H1 (cell line): ENCODE measurements around the gene VPS9D1. TPM values are rescaled to one million over a fixed set of nuclear protein-coding genes. Genes with fewer than 3 reads are reported as not detected.
"Not testable (repeated sequence)": the region's sequence is repeated elsewhere in the genome, so short reads cannot be mapped to it uniquely, and the experiment has no call there.

ENCODE experiments used
- CTCF ChIA-PET: fragments of 300-600 bp; sonication (Branson Sonifier 250); formaldehyde crosslinking; loops from one replicate; lab custom pipeline; 2021; ENCODE audit not compliant: partially characterized antibody; lab: Charles Lee
- POLR2A ChIA-PET: fragments of 300-600 bp; sonication (Branson Sonifier 250); formaldehyde crosslinking; loops from one replicate; lab custom pipeline; 2021; ENCODE audit warnings: inconsistent platforms; ENCODE audit not compliant: partially characterized antibody; lab: Charles Lee
- DNase-seq, 2 experiments: peaks; one replicate each; pipeline versions ENCODE4 v3.0.0 to v3.0.0-alpha.2; 2010 to 2022; ENCODE audit warnings: low spot score in 2 of 2, low read depth in 1 of 2, mixed read lengths in 1 of 2
- FAIRE-seq: peaks from 2 replicates; lab custom pipeline; 2011; peaks lifted over from hg19 to GRCh38; lab: Jason Lieb, UNC
- H2AFZ ChIP-seq: 2 replicates; pipeline ENCODE4 v1.8.1; 2012; ENCODE audit warnings: low read length, inconsistent platforms
- H2AK5ac ChIP-seq: 2 replicates; pipeline ENCODE4 v1.6.1; 2013; ENCODE audit warnings: low read depth, low read length
- H2BK120ac ChIP-seq: replicated peaks from 2 replicates; pipeline ENCODE3; 2013; ENCODE audit warnings: low read depth, low read length, inconsistent platforms
- H2BK12ac ChIP-seq: 2 replicates; pipeline ENCODE4 v1.6.1; 2013; ENCODE audit warnings: low read depth, low read length
- H2BK15ac ChIP-seq: 2 replicates; pipeline ENCODE4 v1.6.1; 2013; ENCODE audit warnings: low read length
- H2BK20ac ChIP-seq: 2 replicates; pipeline ENCODE4 v1.6.1; 2013; ENCODE audit warnings: low read length
- H2BK5ac ChIP-seq: 2 replicates; pipeline ENCODE4 v1.6.1; 2013; ENCODE audit warnings: low read depth, low read length
- H3K14ac ChIP-seq: 2 replicates; pipeline ENCODE4 v1.6.1; 2013; ENCODE audit warnings: inconsistent platforms; ENCODE audit not compliant: insufficient read length
- H3K18ac ChIP-seq: 2 replicates; pipeline ENCODE4 v1.6.1; 2013; ENCODE audit warnings: low read length; ENCODE audit errors: extremely low read depth
- H3K23ac ChIP-seq: 2 replicates; pipeline ENCODE4 v1.6.1; 2013; ENCODE audit warnings: inconsistent platforms; ENCODE audit not compliant: insufficient read length
- H3K23me2 ChIP-seq: 2 replicates; pipeline ENCODE4 v1.6.1; 2013; ENCODE audit warnings: low read depth, low read length
- H3K27ac ChIP-seq: 2 replicates; pipeline ENCODE4 v1.6.1; 2011; ENCODE audit warnings: low read depth, low read length, inconsistent platforms
- H3K27me3 ChIP-seq, 4 experiments: replicated peaks in 1 of 4; 1 replicate in 1 of 4; 2 replicates in 3 of 4; pipeline versions ENCODE4 v1.6.1 to v1.8.1; 2011 to 2013; ENCODE audit warnings: low read length in 3 of 4, mild to moderate bottlenecking in 3 of 4, inconsistent platforms in 2 of 4, mixed read lengths in 2 of 4, moderate library complexity in 1 of 4; ENCODE audit not compliant: control insufficient read depth in 3 of 4, insufficient read depth in 3 of 4; ENCODE audit errors: extremely low read depth in 1 of 4
- H3K36me3 ChIP-seq, 4 experiments: 2 replicates each; pipeline versions ENCODE4 v1.6.1 to v1.8.1; 2011 to 2013; ENCODE audit warnings: mild to moderate bottlenecking in 4 of 4, low read length in 3 of 4, moderate library complexity in 2 of 4, control low read depth in 1 of 4, inconsistent platforms in 1 of 4; ENCODE audit not compliant: insufficient read depth in 4 of 4, control insufficient read depth in 2 of 4
- H3K4ac ChIP-seq: replicated peaks from 2 replicates; pipeline ENCODE3; 2013; ENCODE audit warnings: low read length, low read depth, mixed read lengths, inconsistent platforms; ENCODE audit not compliant: insufficient read length
- H3K4me1 ChIP-seq, 4 experiments: replicated peaks in 1 of 4; 1 replicate in 1 of 4; 2 replicates in 3 of 4; pipeline versions ENCODE4 v1.6.1 to v1.8.1; 2011 to 2013; ENCODE audit warnings: low read length in 3 of 4, inconsistent platforms in 2 of 4, mixed read lengths in 1 of 4; ENCODE audit not compliant: insufficient read depth in 4 of 4, control insufficient read depth in 3 of 4
- H3K4me2 ChIP-seq, 2 experiments: 2 replicates each; pipeline versions ENCODE4 v1.6.1 to v1.8.1; 2011 to 2013; ENCODE audit warnings: low read depth in 2 of 2, low read length in 2 of 2, control low read depth in 1 of 2, inconsistent platforms in 1 of 2, mild to moderate bottlenecking in 1 of 2; ENCODE audit not compliant: insufficient read depth in 1 of 2
- H3K4me3 ChIP-seq, 4 experiments: fragments of 200-600, 300-600 bp in 1 of 4; sonication (generic), shearing (Covaris generic), sonication (Bioruptor Twin) in 1 of 4; 2 replicates each; pipeline versions ENCODE4 v1.5.1 to v1.8.1; 2011 to 2016; ENCODE audit warnings: low read length in 4 of 4, low read depth in 3 of 4, control low read depth in 2 of 4, inconsistent platforms in 2 of 4, mild to moderate bottlenecking in 2 of 4, mixed read lengths in 1 of 4, moderate library complexity in 1 of 4; ENCODE audit not compliant: insufficient read depth in 2 of 4; ENCODE audit errors: extremely low read depth in 1 of 4
- H3K56ac ChIP-seq: replicated peaks from 2 replicates; pipeline ENCODE3; 2013; ENCODE audit warnings: low read depth, mild to moderate bottlenecking, mixed read lengths, low read length, inconsistent platforms; ENCODE audit not compliant: insufficient read length
- H3K79me1 ChIP-seq: 2 replicates; pipeline ENCODE4 v1.6.1; 2013; ENCODE audit warnings: low read depth, low read length, control low read depth
- H3K79me2 ChIP-seq, 2 experiments: 2 replicates each; pipeline versions ENCODE4 v1.6.1 to v1.8.1; 2012 to 2013; ENCODE audit warnings: low read length in 2 of 2, mild to moderate bottlenecking in 2 of 2, inconsistent platforms in 1 of 2; ENCODE audit not compliant: insufficient read depth in 2 of 2, control insufficient read depth in 1 of 2
- H3K9ac ChIP-seq, 4 experiments: replicated peaks in 1 of 4; 1 replicate in 1 of 4; 2 replicates in 3 of 4; pipeline versions ENCODE4 v1.6.1 to v1.8.1; 2011 to 2013; ENCODE audit warnings: low read depth in 3 of 4, low read length in 3 of 4, control low read depth in 2 of 4, mild to moderate bottlenecking in 2 of 4, moderate library complexity in 2 of 4, inconsistent platforms in 1 of 4; ENCODE audit errors: extremely low read depth in 1 of 4
- H3K9me3 ChIP-seq, 2 experiments: 2 replicates each; pipeline versions ENCODE4 v1.6.1 to v1.8.1; 2012 to 2013; ENCODE audit warnings: mild to moderate bottlenecking in 2 of 2, moderate library complexity in 2 of 2, control low read depth in 1 of 2, inconsistent platforms in 1 of 2, low read depth in 1 of 2, low read length in 1 of 2, mixed read lengths in 1 of 2; ENCODE audit not compliant: insufficient read depth in 2 of 2
- H4K20me1 ChIP-seq, 2 experiments: replicated peaks in 1 of 2; 2 replicates each; pipeline versions ENCODE3 to v1.8.1; 2011 to 2013; ENCODE audit warnings: inconsistent platforms in 2 of 2, low read length in 2 of 2, mild to moderate bottlenecking in 1 of 2; ENCODE audit not compliant: insufficient read depth in 2 of 2, control insufficient read depth in 1 of 2
- H4K5ac ChIP-seq: 2 replicates; pipeline ENCODE4 v1.6.1; 2013; ENCODE audit warnings: low read length, low read depth, mixed read lengths, inconsistent platforms; ENCODE audit not compliant: insufficient read length
- H4K8ac ChIP-seq: 2 replicates; pipeline ENCODE4 v1.8.0; 2013; ENCODE audit warnings: mild to moderate bottlenecking, moderate library complexity, low read length, inconsistent platforms; ENCODE audit not compliant: insufficient read depth; ENCODE audit errors: extremely low read depth
- H4K91ac ChIP-seq: replicated peaks from 2 replicates; pipeline ENCODE3; 2013; ENCODE audit warnings: low read length, mixed read lengths, inconsistent platforms; ENCODE audit not compliant: insufficient read length
- WGBS, 2 experiments: shearing (Covaris generic) in 1 of 2; methylation state at CpG; one replicate each; pipeline versions ENCODE4 v1.1.6 to v1.1.7; 2013 to 2015; ENCODE audit warnings: low lambda C conversion rate in 2 of 2, mixed read lengths in 2 of 2, inconsistent platforms in 1 of 2, low coverage in 1 of 2, missing lambda C conversion rate in 1 of 2; ENCODE audit not compliant: insufficient replicate concordance in 2 of 2, insufficient coverage in 1 of 2, insufficient read length in 1 of 2; ENCODE audit errors: extremely low coverage in 1 of 2, missing lambda C conversion rate in 1 of 2; 5-methylcytosine and 5-hydroxymethylcytosine counted together
- polyA plus RNA-seq, 7 experiments: library from polyadenylated mRNA; depleted of rRNA in 3 of 7; stranded (reverse) in 5 of 7; unstranded in 2 of 7; fragments of >200 nt in 5 of 7; fragments of 200-250 nt in 2 of 7; gene quantifications; 1 replicate in 5 of 7; 2 replicates in 1 of 7; 4 replicates in 1 of 7; pipeline versions ENCODE4 v1.2.1 to v1.2.3, GENCODE V29; 2011 to 2013; ENCODE audit warnings: missing spikeins in 2 of 7, mixed read lengths in 2 of 7
- total RNA-seq: library from RNA; stranded (reverse); fragmentation: NEBNext Ultra II Directional; extraction: Animal tissue kit (Norgen Biotek cat#: 25700); gene quantifications from 2 replicates; pipeline ENCODE4 v1.2.1, GENCODE V29; 2021

VPS9D1 gene
- total and polyA plus RNA-seq, 2 of the 8 experiments (the other 6 are each of a cell fraction or from before 2014, with no cell fraction given) = 2.9 to 5.4 TPM

DNA sequence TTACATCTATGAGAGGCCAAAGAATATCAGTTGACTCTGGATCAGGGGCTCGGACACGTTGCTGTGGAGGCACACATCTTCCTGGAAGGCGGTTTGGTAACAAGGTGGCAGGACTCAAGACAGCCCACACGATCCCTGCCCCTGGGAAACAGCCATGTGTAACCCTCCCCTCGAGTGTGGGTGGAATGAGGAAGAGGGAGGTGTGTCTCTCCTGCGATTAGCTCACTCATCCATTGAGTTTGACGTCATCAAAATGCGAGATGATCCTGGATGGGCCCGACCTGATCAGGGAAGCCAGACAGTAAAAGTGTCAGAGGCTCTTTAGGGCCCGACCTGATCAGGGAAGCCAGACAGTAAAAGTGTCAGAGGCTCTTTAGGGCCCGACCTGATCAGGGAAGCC, 56.5 kb downstream of the VPS9D1 start:
- H4K20me1 ChIP-seq, H3K4ac ChIP-seq, H3K27ac ChIP-seq, H2BK5ac ChIP-seq, H3K23ac ChIP-seq, H3K4me3 ChIP-seq, H3K27me3 ChIP-seq, H2BK120ac ChIP-seq, H3K56ac ChIP-seq, H3K23me2 ChIP-seq, H4K8ac ChIP-seq, H3K79me2 ChIP-seq, H3K18ac ChIP-seq, H3K9ac ChIP-seq, H3K4me2 ChIP-seq, H2AFZ ChIP-seq, H3K4me1 ChIP-seq, DNase-seq, H4K91ac ChIP-seq, H3K14ac ChIP-seq, H2BK15ac ChIP-seq, H3K79me1 ChIP-seq, H2BK20ac ChIP-seq, FAIRE-seq, H2AK5ac ChIP-seq, H4K5ac ChIP-seq, H2BK12ac ChIP-seq: not testable (repeated sequence)
- WGBS, 2 experiments = 94% methylated on average over 10 of the region's 11 CpGs; no CpG with 5 or more reads in 1 of the 2 experiments
- CTCF ChIA-PET = interaction anchor here (0.7 to 1.0 kb wide), 5 partner anchors 11 to 64 kb away, joined by 3 to 4 read pairs (median 3); no protein-coding TSS in a partner anchor
- Histone ChIP-seq H3K36me3 (peaks cover 0 to 22% (median 12%) of the 10 kb centered on the region in 4 experiments; a peak in 6 of 8 replicates), H3K9me3 (peaks cover 5 to 10% of the 10 kb centered on the region in 2 experiments; a peak in 3 of 4 replicates)
- POLR2A ChIA-PET = interaction anchor here (1.3 kb wide), 1 partner anchor 19 kb away, joined by 4 read pairs; no protein-coding TSS in a partner anchor
